Measurements from ENCODE around the gene ACSL3.

DNA sequence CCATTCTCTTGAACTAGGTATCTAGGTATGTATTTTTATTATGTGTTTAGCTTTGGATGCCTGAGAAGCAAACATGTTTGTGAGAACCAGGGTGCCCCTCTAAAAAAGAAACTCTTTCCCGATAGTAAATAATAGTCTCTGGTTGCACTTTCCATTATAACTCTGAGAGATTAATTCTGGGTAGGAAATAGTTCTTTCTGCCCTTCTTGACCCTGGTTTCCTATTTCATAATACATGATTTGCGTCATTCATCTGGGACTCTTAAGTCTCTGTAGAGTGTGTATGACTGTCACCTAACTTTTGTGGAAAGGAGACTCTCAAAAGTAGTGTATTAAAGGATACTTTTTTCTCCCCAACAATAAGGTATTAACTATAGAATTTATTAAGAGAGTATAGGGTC lies 31.5 kb downstream of the ACSL3 start:
- TF ChIP-seq, protein P1, sequence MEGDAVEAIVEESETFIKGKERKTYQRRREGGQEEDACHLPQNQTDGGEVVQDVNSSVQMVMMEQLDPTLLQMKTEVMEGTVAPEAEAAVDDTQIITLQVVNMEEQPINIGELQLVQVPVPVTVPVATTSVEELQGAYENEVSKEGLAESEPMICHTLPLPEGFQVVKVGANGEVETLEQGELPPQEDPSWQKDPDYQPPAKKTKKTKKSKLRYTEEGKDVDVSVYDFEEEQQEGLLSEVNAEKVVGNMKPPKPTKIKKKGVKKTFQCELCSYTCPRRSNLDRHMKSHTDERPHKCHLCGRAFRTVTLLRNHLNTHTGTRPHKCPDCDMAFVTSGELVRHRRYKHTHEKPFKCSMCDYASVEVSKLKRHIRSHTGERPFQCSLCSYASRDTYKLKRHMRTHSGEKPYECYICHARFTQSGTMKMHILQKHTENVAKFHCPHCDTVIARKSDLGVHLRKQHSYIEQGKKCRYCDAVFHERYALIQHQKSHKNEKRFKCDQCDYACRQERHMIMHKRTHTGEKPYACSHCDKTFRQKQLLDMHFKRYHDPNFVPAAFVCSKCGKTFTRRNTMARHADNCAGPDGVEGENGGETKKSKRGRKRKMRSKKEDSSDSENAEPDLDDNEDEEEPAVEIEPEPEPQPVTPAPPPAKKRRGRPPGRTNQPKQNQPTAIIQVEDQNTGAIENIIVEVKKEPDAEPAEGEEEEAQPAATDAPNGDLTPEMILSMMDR (IDR thresholded peaks at IDR 0.05; ENCODE audit: low read length) = no peak
- TF ChIP-seq EZH2 (IDR thresholded peaks at IDR 0.05; ENCODE audit: borderline replicate concordance, low read length) = no peak
